WERI-Rb-1 (cell line): ENCODE results near the gene MLPH.

Experiments
- DNase-seq: peaks from one replicate; pipeline ENCODE4 v3.0.0-alpha.2; 2020
- H3K27ac ChIP-seq: fragments of 250-450 bp; sonication (Bioruptor Pico); 2 replicates; pipeline ENCODE4 v1.5.1; 2020; ENCODE audit warnings: mild to moderate bottlenecking, moderate library complexity
- H3K27me3 ChIP-seq: fragments of 250-450 bp; sonication (Bioruptor Pico); 2 replicates; pipeline ENCODE4 v1.5.1; 2021; ENCODE audit warnings: mild to moderate bottlenecking, low read depth, moderate library complexity; ENCODE audit not compliant: insufficient read depth, severe bottlenecking
- H3K36me3 ChIP-seq: fragments of 250-450 bp; sonication (Bioruptor Pico); 2 replicates; pipeline ENCODE4 v1.5.1; 2020; ENCODE audit warnings: mild to moderate bottlenecking, moderate library complexity
- H3K4me3 ChIP-seq: 2 replicates; pipeline ENCODE4 v1.5.1; 2011; ENCODE audit warnings: low read depth, mild to moderate bottlenecking, control low read depth, low read length
- H3K9me3 ChIP-seq: fragments of 250-450 bp; sonication (Bioruptor Pico); 2 replicates; pipeline ENCODE4 v1.5.1; 2021; ENCODE audit warnings: mild to moderate bottlenecking, moderate library complexity; ENCODE audit not compliant: severe bottlenecking
- CTCF ChIP-seq: IDR thresholded peaks from 2 replicates; pipeline ENCODE4 v1.5.1; 2011; ENCODE audit warnings: low read depth, mild to moderate bottlenecking, control low read depth, inconsistent platforms, low read length

The MLPH gene

GRCh38 chr2:237524631-237525030 is 37.6 kb downstream of the MLPH start:
- Histone ChIP-seq H3K9me3 (no peaks in the 10 kb centered on the region), H3K36me3 (no peaks in the 10 kb centered on the region), H3K27me3 (peaks cover 45% of the 10 kb centered on the region), H3K27ac (no peak overlapping the region), H3K4me3 (no peak overlapping the region)
- DNase-seq, result no peak
- TF ChIP-seq CTCF, result no peak

GRCh38 chr2:237525559-237526157 is 38.6 kb downstream of the MLPH start:
- no peak for DNase-seq
- H3K9me3 ChIP-seq, result no peaks in the 10 kb centered on the region
- H3K4me3 ChIP-seq, result no peak overlapping the region
- H3K36me3 ChIP-seq, result no peaks in the 10 kb centered on the region
- peaks cover 43% of the 10 kb centered on the region for H3K27me3 ChIP-seq
- H3K27ac ChIP-seq, result no peak overlapping the region
- TF ChIP-seq CTCF, result no peak

GRCh38 chr2:237527233-237527632 is 40.2 kb downstream of the MLPH start:
- Histone ChIP-seq H3K27ac (no peak overlapping the region), H3K27me3 (peaks cover 53% of the 10 kb centered on the region), H3K36me3 (no peaks in the 10 kb centered on the region), H3K4me3 (no peak overlapping the region), H3K9me3 (no peaks in the 10 kb centered on the region)
- DNase-seq, result no peak
- no peak for TF ChIP-seq CTCF

- no peak for TF ChIP-seq CTCF
Observed at GRCh38 chr2:237527766-237528165, 40.7 kb downstream of the MLPH start.

DNA sequence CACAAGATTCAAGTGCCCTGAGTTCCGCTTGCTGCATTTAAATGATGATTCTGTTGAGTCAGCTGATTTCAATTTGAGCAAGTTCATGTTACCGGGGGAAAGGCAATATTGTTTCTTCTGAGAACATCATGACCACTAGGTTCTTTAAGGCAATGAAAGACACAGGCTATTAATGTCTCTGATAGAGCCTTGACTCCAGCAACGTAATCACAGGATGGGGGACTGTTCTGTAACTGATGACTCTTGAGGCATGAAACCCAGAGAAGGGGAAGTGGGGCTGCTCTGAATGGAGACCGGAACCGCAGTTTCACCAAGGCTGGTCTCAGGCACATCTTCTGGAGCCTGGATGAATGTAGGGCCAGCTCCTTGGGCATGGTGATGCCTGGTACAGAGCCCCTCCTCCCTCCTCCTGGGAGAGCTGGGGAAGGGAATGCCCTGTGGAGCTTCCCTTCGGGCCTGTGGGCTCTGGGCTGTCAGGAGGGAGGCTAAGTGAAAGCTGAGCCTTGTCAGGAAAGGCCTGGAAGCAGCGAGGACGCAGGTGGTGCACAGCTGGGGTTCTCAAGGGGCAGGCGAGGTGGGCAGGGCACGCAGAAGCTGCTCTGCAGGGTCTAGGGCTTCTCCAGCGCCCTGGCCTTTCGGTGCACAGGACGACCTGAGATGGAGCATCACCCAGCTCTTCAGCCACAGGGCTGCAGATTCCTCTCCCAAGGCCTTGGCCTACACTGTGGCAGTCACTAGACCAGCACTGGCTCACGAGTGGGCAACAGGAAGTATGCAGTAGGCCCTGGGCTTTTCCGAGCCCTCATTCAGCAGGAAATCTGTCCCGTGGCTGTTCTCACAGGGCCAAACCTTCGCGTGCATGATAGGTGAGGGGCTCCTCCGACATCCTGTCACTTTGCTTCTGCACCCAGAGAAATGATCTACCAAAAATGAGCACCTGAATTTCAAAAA is 42.7 kb downstream of the MLPH start:
- Histone ChIP-seq H3K36me3 (no peaks in the 10 kb centered on the region), H3K27ac (no peak overlapping the region), H3K9me3 (no peaks in the 10 kb centered on the region), H3K4me3 (no peak overlapping the region), H3K27me3 (peaks cover 73% of the 10 kb centered on the region)
- no peak for DNase-seq
- TF ChIP-seq CTCF, result no peak

More at GRCh38 chr2:237527766-237528165, 40.7 kb downstream of the MLPH start:
- no peak overlapping the region for H3K27ac ChIP-seq
- DNase-seq, result no peak
- H3K27me3 ChIP-seq, result peaks cover 59% of the 10 kb centered on the region
- no peaks in the 10 kb centered on the region for H3K36me3 ChIP-seq
- no peak overlapping the region for H3K4me3 ChIP-seq
- H3K9me3 ChIP-seq, result no peaks in the 10 kb centered on the region
